ENCODE data around the gene TEP1.
"Not testable (repeated sequence)": the region's sequence is repeated elsewhere in the genome, so short reads cannot be mapped to it uniquely, and the experiment has no call there.

Gene TEP1

DNA sequence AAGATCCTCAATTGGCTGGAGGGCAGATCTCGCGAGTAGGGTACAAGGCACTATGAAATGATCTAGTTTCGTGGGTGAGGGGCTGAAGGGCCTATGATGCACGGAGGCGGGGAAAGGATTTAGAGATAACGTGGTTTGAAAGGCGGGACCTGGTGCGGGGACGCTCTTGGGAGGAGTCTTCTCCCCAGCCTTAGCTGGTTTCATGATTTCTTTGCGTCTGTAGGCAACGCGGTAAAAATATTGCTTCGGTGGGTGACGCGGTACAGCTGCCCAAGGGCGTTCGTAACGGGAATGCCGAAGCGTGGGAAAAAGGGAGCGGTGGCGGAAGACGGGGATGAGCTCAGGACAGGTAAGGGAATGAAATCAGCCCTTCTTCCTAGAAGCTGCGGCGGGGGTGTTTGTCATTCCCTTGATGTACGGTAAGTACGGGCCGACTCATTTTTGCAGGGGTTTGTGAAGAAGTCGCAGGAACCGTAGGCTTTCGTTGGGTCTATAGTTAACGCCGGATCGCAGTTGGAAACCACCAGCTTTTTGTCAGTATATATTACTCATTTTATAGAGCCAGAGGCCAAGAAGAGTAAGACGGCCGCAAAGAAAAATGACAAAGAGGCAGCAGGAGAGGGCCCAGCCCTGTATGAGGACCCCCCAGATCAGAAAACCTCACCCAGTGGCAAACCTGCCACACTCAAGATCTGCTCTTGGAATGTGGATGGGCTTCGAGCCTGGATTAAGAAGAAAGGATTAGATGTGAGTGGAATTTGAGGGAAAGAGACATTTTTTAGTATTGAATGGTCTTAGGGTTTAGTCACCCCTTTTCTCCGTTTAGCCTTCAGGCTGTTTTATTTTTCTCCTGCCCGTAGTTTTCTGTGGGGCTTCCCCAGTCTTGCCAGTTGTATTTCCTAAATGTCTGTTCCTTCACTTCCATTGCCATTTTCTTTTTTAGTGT is 42.3 kb upstream of the TEP1 start:
- DNase-seq (ENCODE audit: low read depth), result peak; percentile 66
- TF ChIP-seq, protein P1, sequence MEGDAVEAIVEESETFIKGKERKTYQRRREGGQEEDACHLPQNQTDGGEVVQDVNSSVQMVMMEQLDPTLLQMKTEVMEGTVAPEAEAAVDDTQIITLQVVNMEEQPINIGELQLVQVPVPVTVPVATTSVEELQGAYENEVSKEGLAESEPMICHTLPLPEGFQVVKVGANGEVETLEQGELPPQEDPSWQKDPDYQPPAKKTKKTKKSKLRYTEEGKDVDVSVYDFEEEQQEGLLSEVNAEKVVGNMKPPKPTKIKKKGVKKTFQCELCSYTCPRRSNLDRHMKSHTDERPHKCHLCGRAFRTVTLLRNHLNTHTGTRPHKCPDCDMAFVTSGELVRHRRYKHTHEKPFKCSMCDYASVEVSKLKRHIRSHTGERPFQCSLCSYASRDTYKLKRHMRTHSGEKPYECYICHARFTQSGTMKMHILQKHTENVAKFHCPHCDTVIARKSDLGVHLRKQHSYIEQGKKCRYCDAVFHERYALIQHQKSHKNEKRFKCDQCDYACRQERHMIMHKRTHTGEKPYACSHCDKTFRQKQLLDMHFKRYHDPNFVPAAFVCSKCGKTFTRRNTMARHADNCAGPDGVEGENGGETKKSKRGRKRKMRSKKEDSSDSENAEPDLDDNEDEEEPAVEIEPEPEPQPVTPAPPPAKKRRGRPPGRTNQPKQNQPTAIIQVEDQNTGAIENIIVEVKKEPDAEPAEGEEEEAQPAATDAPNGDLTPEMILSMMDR (IDR thresholded peaks at IDR 0.05; ENCODE audit: control insufficient read depth, insufficient read depth, low read depth, low read length, missing control alignments), result no peak
- peak overlapping the region; percentile 88 for H3K4me3 ChIP-seq (ENCODE audit: control insufficient read depth, low read depth, low read length)

DNA sequence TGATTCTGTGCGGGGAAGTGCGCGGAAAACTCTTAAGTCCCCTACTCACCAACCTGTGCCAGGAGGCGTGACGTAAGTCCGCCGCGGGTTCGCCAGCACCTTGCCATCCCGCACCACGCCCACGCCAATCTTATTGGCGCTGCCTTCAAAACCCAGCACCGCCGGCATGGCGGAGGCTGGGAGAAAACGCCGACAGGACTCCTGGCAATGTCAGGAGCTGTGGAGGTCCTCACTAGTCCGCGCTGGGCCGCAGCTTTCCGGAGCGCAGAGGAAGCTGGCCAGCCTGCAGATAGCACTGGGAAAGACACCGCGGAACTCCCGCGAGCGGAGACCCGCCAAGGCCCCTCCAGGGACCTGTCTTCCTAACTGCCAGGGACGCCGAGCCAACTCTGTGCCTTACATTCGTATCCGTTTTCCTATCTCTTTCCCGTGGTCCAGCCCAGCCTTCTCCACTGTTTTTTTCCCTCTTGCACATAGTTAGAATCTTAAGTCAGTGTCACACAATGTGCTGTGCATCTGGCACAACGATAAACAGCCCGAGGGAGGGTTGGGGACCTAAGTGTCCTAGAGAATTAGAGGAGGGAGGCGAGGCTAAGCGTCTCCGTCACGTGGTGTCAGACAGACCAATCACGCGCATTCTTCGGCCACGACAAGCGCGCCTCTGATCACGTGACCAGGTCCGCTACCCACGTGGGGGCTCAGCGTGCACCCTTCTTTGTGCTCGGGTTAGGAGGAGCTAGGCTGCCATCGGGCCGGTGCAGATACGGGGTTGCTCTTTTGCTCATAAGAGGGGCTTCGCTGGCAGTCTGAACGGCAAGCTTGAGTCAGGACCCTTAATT is 41.4 kb upstream of the TEP1 start, which contains the start of the genes APEX1 and OSGEP:
TSS of gene APEX1 (plus strand) at position 711 of the 839 bp plus-strand sequence. CDS start 420 bp downstream, outside the sequence.
TSS of gene OSGEP (minus strand) at position 297 of the 839 bp plus-strand sequence. CDS start at position 168, 129 bp downstream.
- peak; percentile 95 for DNase-seq (ENCODE audit: low read depth)
- TF ChIP-seq, protein P1 (IDR thresholded peaks at IDR 0.05; ENCODE audit: control insufficient read depth, insufficient read depth, low read depth, low read length, missing control alignments), result no peak
- peak within 1 kb of the TSS; percentile 88 for H3K4me3 ChIP-seq (ENCODE audit: control insufficient read depth, low read depth, low read length)

DNA sequence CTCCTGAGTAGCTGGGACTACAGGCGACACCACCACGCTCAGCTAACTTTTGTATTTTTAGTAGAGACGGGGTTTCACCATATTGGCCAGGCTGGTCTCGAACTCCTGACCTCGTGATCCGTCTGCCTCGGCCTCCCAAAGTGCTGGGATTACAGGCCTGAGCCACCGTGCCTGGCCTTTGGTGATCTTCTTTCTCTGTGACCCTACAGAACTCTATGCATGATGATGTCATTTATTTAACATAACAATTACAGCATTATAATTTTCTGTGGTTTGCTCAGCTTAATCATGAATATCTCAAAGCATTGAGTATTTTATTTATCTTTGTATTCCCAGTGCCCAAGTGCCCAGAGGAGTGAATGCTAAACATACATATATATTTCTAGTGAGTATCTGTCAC is 39.5 kb upstream of the TEP1 start:
- not testable (repeated sequence) for H3K4me3 ChIP-seq (ENCODE audit: control insufficient read depth, low read depth, low read length); DNase-seq (ENCODE audit: low read depth)

DNA sequence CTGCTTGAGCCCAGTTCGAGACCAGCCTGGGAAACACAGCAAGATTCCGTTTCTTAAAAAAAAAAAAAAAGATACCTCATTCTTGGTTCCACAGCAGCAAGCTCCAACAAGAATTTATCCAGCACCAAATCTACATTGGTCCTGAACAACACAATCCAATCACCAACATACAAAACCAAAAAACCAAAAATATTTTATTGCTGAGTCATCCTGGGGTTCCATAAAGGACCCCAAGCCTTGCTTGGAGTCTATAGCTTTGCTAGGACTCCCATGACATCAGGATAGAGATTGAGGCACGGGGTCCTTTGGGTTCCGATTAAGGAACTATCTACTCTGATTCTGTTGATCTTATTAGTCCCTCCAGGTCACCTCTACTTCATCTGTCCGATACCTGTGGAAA is 33.6 kb upstream of the TEP1 start:
- TF ChIP-seq, protein P1 (IDR thresholded peaks at IDR 0.05; ENCODE audit: control insufficient read depth, insufficient read depth, low read depth, low read length, missing control alignments), result no peak
- H3K4me3 ChIP-seq (ENCODE audit: control insufficient read depth, low read depth, low read length), result no peak overlapping the region
- DNase-seq (ENCODE audit: low read depth), result no peak

DNA sequence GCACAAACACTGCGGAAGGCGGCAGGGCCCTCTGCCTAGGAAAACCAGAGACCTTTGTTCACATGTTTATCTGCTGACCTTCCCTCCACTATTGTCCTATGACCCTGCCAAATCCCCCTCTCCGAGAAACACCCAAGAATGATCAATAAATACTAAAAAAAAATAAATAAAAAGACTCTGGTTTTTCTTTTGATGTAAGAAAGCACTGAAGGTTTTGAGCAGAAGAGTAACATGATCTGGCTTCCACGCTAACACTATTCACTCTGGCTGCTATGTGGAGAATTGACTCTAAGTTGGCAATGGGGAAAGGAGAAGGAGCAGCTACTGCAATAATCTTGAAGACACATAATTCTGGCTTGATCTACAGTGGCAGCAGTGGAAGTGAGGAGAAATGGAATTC is 30.3 kb upstream of the TEP1 start:
- not testable (repeated sequence) for H3K4me3 ChIP-seq (ENCODE audit: control insufficient read depth, low read depth, low read length)

DNA sequence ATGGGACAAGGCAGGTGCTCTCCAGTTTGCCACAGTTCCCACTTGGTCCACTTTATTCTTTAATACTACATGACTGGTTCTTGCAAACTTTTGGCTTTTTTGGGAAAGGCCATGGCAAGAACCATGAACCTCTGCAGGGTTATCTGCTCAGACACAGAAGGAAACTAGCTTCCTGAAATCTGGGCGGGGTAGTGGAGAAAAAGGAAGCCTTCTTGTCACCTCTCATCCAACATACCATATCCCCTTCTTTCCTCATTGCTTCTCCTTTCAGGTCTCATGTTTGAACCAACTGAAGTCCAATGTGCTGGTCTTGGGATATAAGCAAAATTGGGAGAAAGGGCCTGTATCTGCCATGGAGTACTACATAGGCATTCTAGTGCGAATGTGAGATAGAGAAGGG is 28.2 kb upstream of the TEP1 start:
- no peak overlapping the region for H3K4me3 ChIP-seq (ENCODE audit: control insufficient read depth, low read depth, low read length)
- no peak for DNase-seq (ENCODE audit: low read depth)
- TF ChIP-seq, protein P1 (IDR thresholded peaks at IDR 0.05; ENCODE audit: control insufficient read depth, insufficient read depth, low read depth, low read length, missing control alignments), result no peak

More for the DNA sequence above, 30.3 kb upstream of the TEP1 start:
- DNase-seq (ENCODE audit: low read depth), result not testable (repeated sequence)

DNA sequence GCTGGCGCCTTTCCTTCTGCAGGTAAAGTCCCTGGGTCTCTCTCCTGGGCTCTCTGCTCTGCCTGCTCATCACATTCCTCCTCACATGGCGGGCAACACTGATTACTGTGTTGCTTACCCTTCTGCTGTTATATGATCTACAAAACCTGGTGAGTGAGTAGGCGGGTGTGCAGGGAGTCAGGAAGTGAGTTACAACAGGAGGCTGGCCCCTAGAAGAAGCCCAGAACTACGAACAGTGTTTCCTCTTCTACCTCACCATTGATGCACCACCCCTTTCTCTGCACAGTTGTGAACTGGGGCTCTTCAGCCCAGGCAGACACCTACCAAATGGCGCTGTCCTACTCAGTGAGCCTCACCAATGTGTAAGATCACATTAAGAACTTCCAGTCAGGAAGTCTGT is 27.6 kb upstream of the TEP1 start:
- no peak for DNase-seq (ENCODE audit: low read depth)
- TF ChIP-seq, protein P1 (IDR thresholded peaks at IDR 0.05; ENCODE audit: control insufficient read depth, insufficient read depth, low read depth, low read length, missing control alignments), result no peak
- H3K4me3 ChIP-seq (ENCODE audit: control insufficient read depth, low read depth, low read length), result no peak overlapping the region

Measured in AG09309 (cell line).